ENCODE measurements around the gene FBXL17. TPM values are rescaled to one million over a fixed set of nuclear protein-coding genes. Genes with fewer than 3 reads are reported as not detected.
"Not testable (repeated sequence)": the region's sequence is repeated elsewhere in the genome, so short reads cannot be mapped to it uniquely, and the experiment has no call there.

The FBXL17 gene
- total RNA-seq, 1 experiment from 2014 or later: 11.5 TPM

DNA sequence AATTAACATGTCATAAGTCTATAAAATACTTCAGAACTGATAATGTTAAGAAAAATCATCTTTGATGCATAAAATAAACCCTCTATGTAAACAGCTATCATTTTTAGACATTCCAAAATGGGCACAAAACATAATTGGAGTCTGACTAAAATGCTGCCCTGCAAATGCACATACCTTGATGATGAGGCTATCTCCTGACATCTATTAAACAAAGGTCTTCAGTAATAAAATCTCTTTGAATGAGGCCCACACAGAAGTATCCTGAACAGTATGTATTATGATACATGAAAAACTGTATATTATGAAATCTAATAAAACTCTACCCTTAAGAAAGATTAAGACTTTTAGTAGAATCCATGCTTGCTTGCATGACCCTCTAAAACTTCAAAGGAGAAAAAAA is 66.1 kb downstream of the FBXL17 start:
- DNase-seq (ENCODE audit: extremely low read depth, low read depth): no peak

DNA sequence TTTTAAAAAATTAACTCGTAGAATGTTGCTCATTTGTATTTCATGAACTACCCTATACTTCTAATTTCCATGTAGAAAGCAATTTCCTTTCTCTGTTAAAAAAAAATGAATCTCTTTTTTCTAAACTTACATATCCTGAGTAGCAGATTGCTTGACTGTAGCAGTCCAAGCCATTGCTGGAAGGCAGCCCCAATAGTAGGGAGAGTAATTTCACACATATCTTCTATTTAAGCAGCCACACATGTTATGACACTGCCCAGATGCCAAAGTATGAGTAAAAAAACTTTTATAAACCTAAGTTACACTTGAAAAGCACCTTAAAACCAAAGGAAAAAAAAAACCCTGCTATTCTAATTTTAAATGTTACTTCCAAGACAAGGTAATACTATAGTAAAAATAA is 69.6 kb downstream of the FBXL17 start:
- no peak for DNase-seq (ENCODE audit: extremely low read depth, low read depth)

DNA sequence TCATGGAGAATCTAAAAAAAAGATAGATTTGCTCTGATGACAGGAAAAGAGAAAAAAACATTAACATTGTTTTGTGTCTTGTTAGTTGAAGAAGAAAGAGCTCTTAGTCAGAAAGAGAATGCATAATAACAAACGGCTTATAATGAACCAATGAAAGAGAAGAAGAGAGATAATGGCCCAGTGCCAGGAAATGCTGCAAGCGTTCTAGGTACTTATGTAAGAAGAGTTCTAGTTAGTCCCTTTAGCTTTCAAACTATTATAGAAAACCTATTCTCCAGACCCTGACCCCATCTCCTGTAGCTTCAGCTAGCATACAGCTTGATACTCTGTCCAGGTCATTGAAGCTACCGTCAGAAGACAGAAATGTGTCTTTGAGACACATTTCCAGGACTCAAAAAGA is 70.2 kb downstream of the FBXL17 start:
- no peak for DNase-seq (ENCODE audit: extremely low read depth, low read depth)

DNA sequence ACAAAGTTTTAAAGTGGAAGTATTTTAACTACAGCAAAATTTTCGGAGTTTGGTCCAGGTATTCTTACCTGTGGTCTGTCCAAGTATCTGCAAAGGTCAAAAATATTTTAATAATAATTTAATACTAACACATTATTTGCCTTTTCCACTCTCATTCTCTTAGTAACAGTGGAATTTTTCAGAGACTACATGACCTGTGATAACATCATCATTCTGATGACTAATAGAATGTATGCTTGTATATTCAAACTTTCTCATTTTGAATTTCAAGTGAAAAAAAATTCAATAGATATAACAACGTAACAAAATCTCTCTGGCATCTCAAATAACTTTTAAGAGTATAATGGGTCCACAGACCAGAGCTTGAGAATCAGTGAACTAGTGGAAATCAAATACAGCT is 78.3 kb downstream of the FBXL17 start:
- no peak for DNase-seq (ENCODE audit: extremely low read depth, low read depth)

DNA sequence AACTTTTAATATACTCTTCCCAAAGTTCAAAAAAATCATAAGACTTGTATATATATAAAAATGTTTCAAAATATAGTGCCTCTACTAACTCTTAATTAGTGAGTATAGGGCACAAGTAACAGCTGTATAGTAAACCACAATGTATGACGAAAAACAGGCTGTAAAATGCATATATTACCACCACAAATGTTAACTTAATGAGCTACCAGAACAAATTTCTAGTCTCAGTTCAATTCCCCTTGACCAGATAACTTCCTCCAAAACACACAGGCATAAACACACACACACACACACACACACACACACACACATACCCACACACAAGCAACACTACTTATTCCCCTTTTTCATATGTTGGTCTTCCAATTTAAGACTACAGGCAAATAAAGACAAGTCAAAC is 78.8 kb downstream of the FBXL17 start:
- no peak for DNase-seq (ENCODE audit: extremely low read depth, low read depth)

DNA sequence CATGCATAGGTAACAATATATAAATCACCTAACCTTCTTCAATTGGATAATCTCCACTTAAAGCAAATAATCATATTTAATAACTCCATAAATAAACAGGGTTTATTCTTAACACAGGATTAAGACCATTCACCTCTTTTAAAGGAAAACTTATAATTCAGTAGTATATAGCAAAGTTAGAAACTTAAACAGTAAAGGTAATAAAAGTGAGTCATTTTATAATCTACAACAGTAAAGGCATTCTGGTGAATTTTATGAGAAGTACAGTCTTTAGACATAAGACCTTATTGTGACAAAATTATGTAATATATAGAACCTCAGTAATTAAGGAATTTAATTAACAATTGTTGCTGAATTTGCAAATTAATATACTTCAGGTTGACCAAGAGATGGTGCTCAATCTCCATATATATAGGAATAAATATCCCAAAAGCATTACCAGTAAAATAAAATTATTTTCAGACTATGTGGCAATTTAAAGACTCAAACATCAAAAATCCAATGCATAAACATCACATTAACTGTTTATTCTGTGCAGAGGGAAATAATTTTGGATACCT is 84.8 kb downstream of the FBXL17 start:
- DNase-seq (ENCODE audit: extremely low read depth, low read depth): no peak

DNA sequence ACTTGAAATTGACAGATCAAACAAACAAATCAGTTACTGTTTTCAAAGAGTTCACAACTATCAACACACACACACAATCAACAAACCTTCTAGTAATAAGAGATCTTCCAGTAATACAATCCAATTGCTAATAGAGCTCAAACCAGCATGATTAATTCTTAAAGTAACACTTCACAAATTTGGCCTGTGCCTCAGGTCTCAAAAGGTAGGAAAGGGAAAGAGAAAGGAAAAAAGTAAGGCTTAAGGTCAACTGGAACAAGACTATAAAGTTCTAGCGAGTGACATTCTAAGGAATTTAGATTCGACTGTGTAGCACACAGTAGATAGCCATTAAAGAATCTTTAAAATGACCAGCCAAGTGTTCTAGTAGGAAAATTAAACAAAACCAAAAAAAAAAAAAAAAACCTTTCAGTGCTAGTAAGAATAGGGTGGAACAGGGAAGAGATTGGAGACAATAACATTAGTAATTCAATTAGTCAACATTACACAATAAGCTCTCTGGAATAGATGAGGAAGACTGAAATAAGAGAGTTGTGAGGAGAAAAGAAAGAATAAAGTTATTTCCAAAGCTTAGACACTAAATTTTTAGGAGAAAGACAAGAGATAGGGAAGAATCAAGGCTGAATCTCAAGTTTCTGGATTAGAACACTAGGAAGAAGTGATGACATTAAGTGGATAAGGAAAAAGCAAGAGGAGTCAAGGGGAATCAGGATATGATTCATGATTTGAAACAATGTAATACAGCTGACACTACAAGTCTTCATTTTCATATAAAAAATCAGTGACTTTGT is 86.1 kb downstream of the FBXL17 start:
- DNase-seq (ENCODE audit: extremely low read depth, low read depth): no peak

DNA sequence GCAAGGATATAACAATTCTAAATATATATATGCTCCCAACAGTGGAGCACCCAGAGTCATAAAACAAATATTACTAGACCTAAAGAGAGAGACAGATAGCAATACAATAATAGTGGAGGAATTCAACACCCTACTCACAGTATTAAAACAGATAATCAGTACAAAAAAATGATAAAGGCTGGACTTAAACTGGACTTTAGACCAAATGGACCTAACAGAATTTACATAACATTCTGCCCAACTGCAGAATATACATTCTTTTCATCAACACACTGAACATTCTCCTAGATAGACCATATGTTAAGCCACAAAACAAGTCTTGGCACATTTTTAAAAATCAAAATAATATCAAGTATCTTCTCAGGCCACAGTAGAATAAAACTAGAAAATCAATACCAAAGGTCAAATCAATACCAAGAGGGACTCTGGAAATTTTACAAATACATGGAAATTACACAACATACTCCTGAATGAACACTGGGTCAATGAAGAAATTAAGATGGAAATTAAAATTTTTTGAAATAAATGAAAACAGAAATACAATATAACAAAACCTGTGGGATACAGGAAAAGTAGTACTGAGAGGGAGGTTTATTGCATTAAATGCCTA is 100.8 kb downstream of the FBXL17 start:
- no peak for DNase-seq (ENCODE audit: extremely low read depth, low read depth)

DNA sequence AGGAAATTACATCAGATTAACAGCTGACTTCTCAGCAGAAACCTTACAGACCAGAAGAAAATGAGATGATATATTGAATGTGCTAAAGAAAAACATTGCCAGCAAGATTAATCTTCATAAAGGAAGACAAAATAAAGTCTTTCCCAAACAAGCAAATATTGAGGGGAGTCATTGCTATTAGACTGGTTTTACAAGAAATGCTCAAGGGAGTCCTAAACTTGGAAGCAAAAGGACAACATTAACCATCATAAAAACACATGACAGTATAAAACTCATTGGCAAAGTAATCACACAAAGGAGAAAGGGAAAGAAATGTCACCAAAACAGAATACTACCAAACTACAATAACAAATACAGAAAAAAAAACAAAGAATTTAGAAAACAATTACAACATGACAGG is 101.7 kb downstream of the FBXL17 start:
- DNase-seq (ENCODE audit: extremely low read depth, low read depth): no peak

DNA sequence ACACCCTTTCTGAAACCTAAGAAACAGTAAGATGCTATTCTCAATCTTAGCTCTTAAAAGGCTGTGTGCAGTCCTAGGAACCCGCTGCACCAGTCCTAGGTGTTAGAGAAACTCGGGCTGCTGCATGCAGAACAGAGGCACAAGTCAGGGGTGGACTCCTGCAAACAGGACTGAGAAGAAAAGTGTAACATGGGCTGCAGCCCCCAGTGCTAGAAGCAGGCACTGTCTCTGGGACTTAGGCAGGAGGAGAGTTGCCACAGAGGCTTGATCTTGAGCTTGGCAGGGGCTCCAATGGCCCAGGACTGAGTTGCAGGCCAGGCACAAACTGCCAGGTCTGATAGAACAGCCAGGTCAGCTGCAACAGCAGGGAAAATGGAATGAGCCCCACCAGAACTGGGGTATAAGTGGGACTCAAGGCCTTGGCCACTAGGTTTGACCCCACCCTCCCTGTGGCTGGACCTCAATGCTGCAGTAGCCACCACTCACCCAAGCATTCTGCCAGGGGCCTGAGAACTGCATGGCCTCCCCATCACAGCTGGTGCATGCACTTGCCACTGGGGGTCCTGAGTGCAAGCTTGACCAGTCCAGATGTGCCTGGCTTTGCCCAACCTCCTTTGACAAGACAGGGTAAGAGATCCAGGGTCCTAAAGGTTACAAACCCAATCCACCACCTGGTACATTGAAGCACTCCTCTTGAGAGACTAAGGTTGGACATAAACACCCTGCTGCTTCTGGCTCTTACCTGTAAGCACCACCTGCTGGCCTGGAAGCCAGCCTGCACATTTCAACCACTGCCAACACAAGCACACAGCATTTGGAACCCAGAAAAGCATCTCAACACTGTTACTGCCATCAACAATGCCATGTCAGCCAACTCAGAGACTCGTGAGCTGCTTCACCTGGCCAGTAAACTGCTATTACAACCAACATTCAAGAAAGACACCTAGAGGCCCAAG is 103.3 kb downstream of the FBXL17 start:
- no peak for DNase-seq (ENCODE audit: extremely low read depth, low read depth)

DNA sequence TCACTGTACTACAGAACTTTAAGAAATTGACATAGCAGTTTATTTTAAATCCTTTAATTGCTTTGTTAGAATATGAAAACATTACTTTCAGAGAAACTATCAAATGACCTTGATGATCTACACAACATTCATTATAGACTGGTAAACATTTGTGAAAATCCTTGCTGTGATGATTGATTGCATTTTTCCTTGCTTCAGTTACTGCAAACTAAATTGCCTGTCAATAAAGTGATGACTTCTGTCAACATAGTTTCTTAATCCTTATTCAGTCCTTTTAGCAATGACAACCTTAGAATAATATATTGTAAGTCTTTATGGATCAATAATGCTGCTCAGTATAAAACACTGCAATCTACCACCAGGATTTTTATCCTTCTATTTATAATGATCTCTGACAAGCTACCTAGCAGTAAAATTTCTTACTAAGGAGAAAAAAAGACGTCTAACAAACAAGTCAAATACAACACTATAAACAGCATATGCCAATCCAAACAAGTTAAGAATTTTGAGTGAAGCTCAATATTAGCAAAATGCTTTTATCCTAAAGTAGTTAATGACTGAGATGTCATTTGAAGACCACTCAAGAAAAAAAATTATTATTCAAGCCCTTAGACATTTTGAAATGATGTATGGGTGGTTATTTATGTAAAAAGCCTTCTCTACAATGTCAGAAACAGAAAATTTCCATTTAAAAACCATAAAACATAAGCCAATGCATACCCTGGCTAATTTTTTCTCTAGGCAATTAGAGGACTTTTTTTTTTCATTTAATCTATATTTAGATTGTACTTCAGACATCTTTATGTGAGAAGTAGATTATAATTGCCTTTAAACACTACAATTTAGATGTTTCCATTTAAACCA is 105.5 kb downstream of the FBXL17 start:
- no peak for DNase-seq (ENCODE audit: extremely low read depth, low read depth)

DNA sequence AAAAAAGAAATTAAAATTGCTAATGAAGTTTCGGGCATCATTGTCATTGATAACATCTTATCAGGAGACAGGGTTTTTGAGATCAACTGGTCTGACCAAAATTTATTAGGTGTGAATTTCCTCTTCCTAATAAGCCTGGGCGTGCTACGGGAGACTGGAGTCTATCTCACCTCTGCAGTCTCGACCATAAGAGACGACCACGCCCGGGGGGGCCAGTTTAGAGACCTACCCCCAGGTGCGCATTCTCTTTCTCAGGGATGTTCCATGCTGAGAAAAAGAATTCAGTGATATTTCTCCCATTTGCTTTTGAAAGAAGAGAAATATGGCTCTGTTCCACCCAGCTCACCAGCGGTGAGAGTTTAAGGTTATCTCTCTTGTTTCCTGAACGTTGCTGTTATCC is 107.8 kb downstream of the FBXL17 start:
- not testable (repeated sequence) for DNase-seq (ENCODE audit: extremely low read depth, low read depth)

DNA sequence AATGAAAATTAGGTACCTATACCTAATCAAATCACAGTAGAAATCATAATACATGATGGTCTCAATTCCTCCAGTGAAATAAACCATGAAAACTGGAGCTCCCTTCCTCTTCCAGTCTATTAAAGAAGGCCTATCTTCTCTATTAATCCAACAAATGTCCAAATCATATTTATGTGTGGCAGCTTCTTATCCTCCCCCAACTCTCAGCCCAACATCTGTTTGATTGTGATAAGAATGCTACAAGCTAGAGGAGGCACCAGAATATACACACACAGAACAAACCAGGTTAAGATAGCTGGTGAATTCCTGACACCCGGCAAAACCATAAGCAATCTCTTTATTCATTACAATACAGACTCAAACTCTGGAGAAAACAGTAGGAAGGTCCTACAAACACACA is 110.8 kb downstream of the FBXL17 start:
- DNase-seq (ENCODE audit: extremely low read depth, low read depth): no peak

DNA sequence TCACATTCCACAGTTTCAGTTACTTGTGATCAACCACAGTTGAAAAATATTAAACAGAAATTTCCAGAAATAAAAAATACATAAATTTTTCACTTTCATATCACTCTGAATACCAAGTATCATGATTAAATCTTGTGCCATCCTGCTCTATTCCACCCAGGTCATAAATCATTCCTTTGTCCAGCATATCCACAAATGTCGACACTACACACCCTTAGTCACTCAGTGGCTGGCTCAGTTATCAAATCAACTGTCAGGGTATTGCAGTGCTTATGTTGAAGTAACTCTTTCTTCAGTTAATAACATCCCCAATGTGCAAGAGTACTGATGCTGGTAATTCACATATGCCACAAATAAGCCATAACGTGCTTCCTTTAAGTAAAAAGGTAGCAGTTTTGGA is 115.7 kb downstream of the FBXL17 start:
- peak; percentile 7 for DNase-seq (ENCODE audit: extremely low read depth, low read depth)

DNA sequence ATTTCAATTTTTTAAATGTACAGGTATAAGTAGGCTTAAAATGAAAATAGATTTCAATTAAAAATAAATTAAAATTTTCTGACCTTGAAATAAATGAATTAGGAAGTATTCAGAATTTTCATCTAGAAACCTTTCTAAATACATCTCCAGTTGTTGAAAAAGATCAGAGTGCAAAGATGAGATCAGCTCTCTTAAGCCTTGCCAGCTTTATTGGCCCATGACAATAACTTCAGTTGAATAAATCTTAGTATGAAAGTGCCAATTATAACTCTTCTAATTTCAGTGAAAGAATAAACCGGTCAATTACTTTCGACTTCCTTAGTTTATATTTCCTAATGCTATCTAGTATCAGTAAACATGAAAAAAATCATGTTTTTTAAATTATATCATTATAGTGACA is 117.4 kb downstream of the FBXL17 start:
- no peak for DNase-seq (ENCODE audit: extremely low read depth, low read depth)

DNA sequence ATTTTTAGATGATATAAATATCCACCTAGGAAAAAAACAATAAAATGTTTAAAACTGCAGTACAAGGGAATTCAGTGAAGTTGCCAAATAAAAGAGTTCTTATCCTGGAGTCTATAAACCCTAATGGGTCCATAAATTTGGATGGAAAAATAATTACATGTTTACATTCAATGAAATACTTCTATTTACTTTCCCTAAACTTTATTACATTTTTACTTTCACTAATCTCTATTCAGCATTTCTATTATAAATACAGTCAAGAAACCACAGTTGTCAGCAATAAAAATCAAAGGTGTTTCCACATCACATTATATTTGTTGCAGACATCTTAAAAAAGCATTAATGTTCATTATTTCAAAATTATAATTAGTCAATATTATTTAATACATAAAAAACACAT is 118.6 kb downstream of the FBXL17 start:
- no peak for DNase-seq (ENCODE audit: extremely low read depth, low read depth)

DNA sequence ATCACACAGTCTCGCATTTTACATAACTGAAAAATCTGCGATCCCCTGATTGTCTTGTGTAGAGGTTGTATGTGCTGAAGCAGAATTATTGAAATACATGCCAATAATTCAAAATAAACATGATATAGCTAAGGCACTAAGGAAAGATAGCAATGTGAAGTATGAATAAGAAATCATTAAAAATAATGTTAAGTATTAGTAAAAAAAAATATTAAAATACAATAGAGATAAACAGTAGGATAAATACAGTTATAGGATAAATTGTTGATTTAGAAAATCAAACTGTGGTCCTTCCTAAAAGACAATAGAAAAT is 121.1 kb downstream of the FBXL17 start:
- DNase-seq (ENCODE audit: extremely low read depth, low read depth): no peak

DNA sequence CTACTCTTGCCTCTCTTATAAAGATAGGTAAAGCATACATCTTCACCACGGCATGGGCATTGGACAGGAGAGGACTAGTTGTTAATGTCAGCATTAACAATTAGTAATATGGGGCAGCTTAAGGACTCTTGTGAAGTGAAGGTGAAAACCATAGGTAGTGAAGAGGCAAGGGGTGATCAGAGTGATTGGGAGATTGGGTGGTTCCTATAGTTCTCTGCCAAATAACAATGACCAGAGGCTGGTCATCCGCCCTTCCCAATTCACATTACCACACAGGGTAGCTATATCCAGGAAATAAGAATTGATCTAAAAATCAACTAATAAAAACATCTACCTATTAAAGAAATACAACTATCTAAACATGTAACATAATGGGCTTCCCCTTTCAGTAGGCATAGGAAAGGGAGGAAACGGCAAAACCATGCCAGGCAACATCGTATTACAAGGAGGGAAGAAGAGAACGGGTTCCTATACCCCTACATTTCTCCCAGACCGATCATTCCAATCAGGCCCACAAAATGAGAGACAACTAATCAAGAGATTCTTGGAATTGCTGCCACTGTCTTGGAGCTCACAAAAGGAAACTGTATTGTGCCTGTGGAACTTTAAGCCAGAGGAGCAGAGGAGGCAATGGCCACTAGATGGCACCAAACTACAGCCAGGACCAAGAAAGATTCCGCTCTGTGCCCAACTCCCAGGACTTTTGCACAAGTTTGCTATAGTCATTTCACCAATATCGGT is 121.6 kb downstream of the FBXL17 start:
- DNase-seq (ENCODE audit: extremely low read depth, low read depth): peak; percentile 71

DNA sequence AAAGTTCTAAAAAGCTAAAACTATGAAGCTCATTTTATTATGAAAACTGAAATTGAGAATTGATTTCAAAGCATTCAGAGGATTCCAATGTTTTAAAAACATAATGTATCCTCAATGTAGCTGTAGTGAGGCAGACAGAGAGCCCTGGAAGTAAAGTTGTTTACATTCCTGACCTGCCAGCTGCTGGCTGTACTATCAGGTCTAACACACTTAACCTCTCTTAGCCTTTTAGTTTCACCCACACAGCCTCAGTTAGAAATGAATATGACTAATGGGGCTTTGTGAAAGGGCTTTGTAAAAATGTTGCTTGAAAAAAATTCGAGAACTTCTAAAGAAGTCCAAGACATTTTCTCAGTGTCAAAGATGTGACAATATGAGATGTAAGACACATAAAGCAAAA is 122.6 kb downstream of the FBXL17 start:
- no peak for DNase-seq (ENCODE audit: extremely low read depth, low read depth)

DNA sequence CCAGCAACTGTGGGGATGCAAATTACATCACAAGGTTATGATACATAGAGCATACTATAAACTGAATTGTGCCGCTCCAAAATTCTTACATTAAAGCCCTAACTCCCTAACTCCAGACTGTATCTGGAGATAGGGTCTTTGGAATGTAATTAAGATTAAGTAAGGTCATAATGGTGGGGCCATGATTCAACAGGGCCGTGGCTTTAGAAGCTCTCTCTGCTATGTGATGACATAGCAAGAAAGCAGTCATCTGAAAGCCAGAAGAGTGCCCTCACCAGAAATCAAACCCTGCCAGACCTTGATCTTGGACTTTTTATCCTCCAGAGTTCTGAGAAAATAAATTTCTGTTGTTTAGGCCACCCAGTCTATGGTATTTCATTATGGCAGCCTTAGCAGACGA is 123.9 kb downstream of the FBXL17 start:
- no peak for DNase-seq (ENCODE audit: extremely low read depth, low read depth)

All from NCI-H460 (cell line).